ENCODE data around the gene EFCC1.

GRCh38 chr3:128995737-128996136 lies 5.4 kb upstream of the EFCC1 start:
- no peak for TF ChIP-seq SPI1 (IDR thresholded peaks at IDR 0.05; ENCODE audit: low read depth, low read length)
- no peak for TF ChIP-seq POLR2AphosphoS5 (IDR thresholded peaks at IDR 0.05; ENCODE audit: low read depth, low read length)
